HG03469 (cell line): ENCODE results near the gene MUC22.
"Not testable (repeated sequence)": the region's sequence is repeated elsewhere in the genome, so short reads cannot be mapped to it uniquely, and the experiment has no call there.

Experiments
- ATAC-seq: cut with Tn5 transposase; IDR thresholded peaks from one replicate; pipeline ENCODE4 v1.9.1; 2021; ENCODE audit warnings: mild to moderate bottlenecking, moderate library complexity, moderate number of reproducible peaks; ENCODE audit not compliant: unreplicated experiment

The MUC22 gene

GRCh38 chr6:31037169-31037568 is 26.9 kb downstream of the MUC22 start:
- ATAC-seq: no peak

GRCh38 chr6:31037682-31038081 is 27.4 kb downstream of the MUC22 start:
- ATAC-seq: no peak

- no peak for ATAC-seq
These were observed 28.3 kb downstream of the MUC22 start for GRCh38 chr6:31038559-31038958.

GRCh38 chr6:31040801-31041200 is 30.5 kb downstream of the MUC22 start:
- ATAC-seq: no peak

- no peak for ATAC-seq
These were observed 31.2 kb downstream of the MUC22 start for GRCh38 chr6:31041372-31041974.

GRCh38 chr6:31042806-31043205 is 32.5 kb downstream of the MUC22 start:
- no peak for ATAC-seq

GRCh38 chr6:31048099-31048498 is 37.8 kb downstream of the MUC22 start:
- no peak for ATAC-seq

GRCh38 chr6:31049518-31049917 is 39.2 kb downstream of the MUC22 start:
- no peak for ATAC-seq

- ATAC-seq: not testable (repeated sequence)
These were observed 42.9 kb downstream of the MUC22 start for GRCh38 chr6:31053187-31053586.

- no peak for ATAC-seq
These were observed 43.6 kb downstream of the MUC22 start for GRCh38 chr6:31053873-31054272.

GRCh38 chr6:31055441-31055840 is 45.2 kb downstream of the MUC22 start:
- ATAC-seq: no peak

GRCh38 chr6:31057426-31058003 is 47.2 kb downstream of the MUC22 start:
- ATAC-seq: no peak

- ATAC-seq: no peak
These were observed 48.0 kb downstream of the MUC22 start for GRCh38 chr6:31058128-31058894.

GRCh38 chr6:31060145-31060544 is 49.9 kb downstream of the MUC22 start:
- no peak for ATAC-seq

- ATAC-seq: no peak
These were observed 53.7 kb downstream of the MUC22 start for GRCh38 chr6:31063906-31064435.

GRCh38 chr6:31065556-31065955 is 55.3 kb downstream of the MUC22 start:
- ATAC-seq: no peak

GRCh38 chr6:31067028-31067427 is 56.8 kb downstream of the MUC22 start:
- not testable (repeated sequence) for ATAC-seq

- not testable (repeated sequence) for ATAC-seq
These were observed 57.8 kb downstream of the MUC22 start for GRCh38 chr6:31067891-31068668.

GRCh38 chr6:31068669-31069340 is 58.5 kb downstream of the MUC22 start:
- no peak for ATAC-seq

- no peak for ATAC-seq
These were observed 60.5 kb downstream of the MUC22 start for GRCh38 chr6:31070711-31071197.
